ENCODE data around the gene CYFIP1. TPM values are rescaled to one million over a fixed set of nuclear protein-coding genes. Genes with fewer than 3 reads are reported as not detected.

The CYFIP1 gene
- total and polyA plus RNA-seq, 7 donors: 45.0 to 99.6 (median 69.8) TPM

DNA sequence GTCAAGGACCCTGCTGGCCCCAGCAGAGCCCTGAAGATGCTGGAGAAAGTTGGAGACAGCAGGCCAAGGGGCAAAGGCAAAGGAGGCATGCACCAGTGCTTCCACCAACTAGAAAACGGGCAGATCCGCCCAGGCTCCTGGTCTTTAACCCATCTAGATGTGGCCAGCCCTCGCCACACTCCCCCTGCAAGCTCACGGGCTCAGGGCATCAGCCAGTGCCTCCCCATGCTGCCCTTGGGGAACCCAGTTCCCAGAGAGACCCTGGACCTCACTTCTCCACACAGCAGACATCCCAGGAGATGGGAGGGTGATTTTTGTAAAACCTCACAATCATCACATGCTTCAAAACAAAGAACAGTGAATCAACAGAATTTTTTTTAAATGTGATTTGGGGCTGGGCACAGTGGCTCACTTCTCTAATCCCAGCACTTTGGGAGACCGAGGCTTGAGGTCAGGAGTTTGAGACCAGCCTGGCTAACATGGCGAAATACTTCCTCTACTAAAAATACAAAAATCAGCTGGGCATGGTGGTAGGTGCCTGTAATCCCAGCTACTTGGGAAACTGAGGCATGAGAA, 24.5 kb downstream of the CYFIP1 start:
- Histone ChIP-seq H3K27ac (peak overlapping the region in 3 of 4 donors; percentile 18 to 61 (median 51)), H3K4me1 (peaks cover 0 to 81% (median 72%) of the 10 kb centered on the region in 4 donors)
- DNase-seq: peak; percentile 60

GRCh38 chr15:22954798-22955543, 25.2 kb downstream of the CYFIP1 start:
- H3K36me3 ChIP-seq: no peaks in the 10 kb centered on the region
- H3K27me3 ChIP-seq: no peaks in the 10 kb centered on the region
- intact Hi-C loops (cut with DNase I): no loop called here
- H3K4me3 ChIP-seq: no peak overlapping the region
- peaks cover 0 to 82% (median 72%) of the 10 kb centered on the region in 4 donors for H3K4me1 ChIP-seq
- H3K27ac ChIP-seq: peak overlapping the region in 1 of 4 donors; percentile 61
- WGBS, 2 donors: 80 to 91% methylated on average over 14 of the region's 14 CpGs
- no peaks in the 10 kb centered on the region for H3K9me3 ChIP-seq
- DNase-seq: peak; percentile 51
- TF ChIP-seq EP300 (IDR thresholded peaks at IDR 0.05): no peak
- TF ChIP-seq POLR2AphosphoS5 (IDR thresholded peaks at IDR 0.05): no peak

More for the DNA sequence above, 24.5 kb downstream of the CYFIP1 start:
- intact Hi-C loops (cut with DNase I): no loop called here
- H3K36me3 ChIP-seq: no peaks in the 10 kb centered on the region
- H3K27me3 ChIP-seq: no peaks in the 10 kb centered on the region
- 84 to 87% methylated on average over 6 of the region's 6 CpGs for WGBS, 2 donors
- no peaks in the 10 kb centered on the region for H3K9me3 ChIP-seq
- no peak overlapping the region for H3K4me3 ChIP-seq
- TF ChIP-seq EP300 (IDR thresholded peaks at IDR 0.05) (no peak), CTCF (IDR thresholded peaks at IDR 0.05) (no peak), POLR2AphosphoS5 (IDR thresholded peaks at IDR 0.05) (no peak), POLR2A (IDR thresholded peaks at IDR 0.05) (no peak)

DNA sequence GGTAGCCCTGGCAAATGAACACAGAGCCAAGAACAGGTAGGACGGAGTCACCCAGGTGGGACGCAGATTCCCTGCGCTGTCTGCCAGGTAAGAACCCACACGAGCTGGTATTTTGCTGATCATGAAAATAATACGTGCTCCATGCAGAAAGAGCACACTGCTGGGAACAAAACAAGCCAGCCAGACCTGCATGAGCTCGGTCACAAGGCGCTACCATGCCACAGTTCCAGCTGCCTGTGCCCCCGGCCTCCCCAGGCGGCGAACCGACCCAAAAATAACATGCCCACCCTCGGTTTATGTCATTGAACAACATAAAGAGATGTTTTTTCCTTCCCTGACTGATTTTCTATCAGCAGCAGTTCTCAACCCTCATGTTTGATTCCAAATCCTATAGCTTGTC, 25.8 kb downstream of the CYFIP1 start:
- no peaks in the 10 kb centered on the region for H3K36me3 ChIP-seq
- TF ChIP-seq EP300 (IDR thresholded peaks at IDR 0.05) (no peak), CTCF (IDR thresholded peaks at IDR 0.05) (no peak), POLR2AphosphoS5 (IDR thresholded peaks at IDR 0.05) (no peak), POLR2A (IDR thresholded peaks at IDR 0.05) (no peak)
- no peaks in the 10 kb centered on the region for H3K27me3 ChIP-seq
- H3K4me1 ChIP-seq: peaks cover 0 to 84% (median 73%) of the 10 kb centered on the region in 4 donors
- peak; percentile 47 for DNase-seq
- intact Hi-C loops (cut with DNase I): no loop called here
- 88 to 96% methylated on average over 12 of the region's 12 CpGs for WGBS, 2 donors
- peak overlapping the region in 1 of 4 donors; percentile 77 for H3K27ac ChIP-seq
- H3K9me3 ChIP-seq: no peaks in the 10 kb centered on the region
- no peak overlapping the region for H3K4me3 ChIP-seq

DNA sequence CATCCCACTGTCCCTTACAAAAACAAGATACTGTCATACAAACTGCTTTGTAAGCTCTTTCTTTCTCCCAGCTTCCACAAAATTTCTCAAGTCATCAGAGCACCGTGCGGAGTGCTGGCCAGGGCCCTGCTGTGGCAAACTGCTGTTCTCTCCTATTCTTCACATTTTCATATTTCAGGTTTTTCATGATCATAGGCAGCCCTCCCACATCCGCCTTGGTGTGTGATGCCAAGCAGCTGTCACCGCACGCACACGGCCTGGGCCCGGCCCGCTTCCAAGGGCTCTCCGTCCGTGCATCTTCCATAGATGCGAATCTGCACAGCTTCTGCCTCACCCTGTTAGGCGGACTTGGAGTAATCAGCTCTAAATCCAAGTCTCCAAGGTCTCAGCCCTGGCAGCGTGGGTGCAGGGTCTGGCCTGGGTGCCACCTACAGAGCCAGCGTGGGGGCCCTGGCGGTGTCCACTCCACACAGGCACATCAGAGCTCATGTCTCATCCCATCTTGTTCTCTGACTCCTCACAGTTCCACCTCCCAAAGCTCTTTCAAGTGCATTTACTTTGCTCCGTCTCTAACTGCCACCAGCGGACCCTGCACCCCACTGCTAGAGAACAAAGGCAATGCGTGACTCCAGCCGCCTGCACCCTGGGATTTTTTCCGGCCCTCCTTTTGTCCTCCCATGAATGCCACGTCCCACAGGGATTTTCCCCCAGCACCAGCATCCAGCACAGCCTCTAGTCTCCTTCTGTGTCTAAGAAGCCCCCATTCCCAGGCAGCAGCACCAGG, 27.2 kb downstream of the CYFIP1 start:
- peak overlapping the region in 3 of 4 donors; percentile 4 to 77 (median 73) for H3K27ac ChIP-seq
- no peaks in the 10 kb centered on the region for H3K36me3 ChIP-seq
- H3K4me1 ChIP-seq: peaks cover 0 to 93% (median 86%) of the 10 kb centered on the region in 4 donors
- H3K9me3 ChIP-seq: no peaks in the 10 kb centered on the region
- TF ChIP-seq EP300 (IDR thresholded peaks at IDR 0.05) (no peak), POLR2A (IDR thresholded peaks at IDR 0.05) (no peak), CTCF (IDR thresholded peaks at IDR 0.05) (no peak)
- intact Hi-C loops (cut with DNase I): loop anchor here (2.0 kb wide), 1 partner anchor 28 kb away; the partner anchor contains the start of gene CYFIP1
- no peak overlapping the region for H3K4me3 ChIP-seq
- 82 to 93% methylated on average over 21 of the region's 21 CpGs for WGBS, 2 donors
- peak; percentile 63 for DNase-seq
- H3K27me3 ChIP-seq: no peaks in the 10 kb centered on the region

Data from sigmoid colon (tissue), 7 donors.